ENCODE data around the gene CACNB4.

DNA sequence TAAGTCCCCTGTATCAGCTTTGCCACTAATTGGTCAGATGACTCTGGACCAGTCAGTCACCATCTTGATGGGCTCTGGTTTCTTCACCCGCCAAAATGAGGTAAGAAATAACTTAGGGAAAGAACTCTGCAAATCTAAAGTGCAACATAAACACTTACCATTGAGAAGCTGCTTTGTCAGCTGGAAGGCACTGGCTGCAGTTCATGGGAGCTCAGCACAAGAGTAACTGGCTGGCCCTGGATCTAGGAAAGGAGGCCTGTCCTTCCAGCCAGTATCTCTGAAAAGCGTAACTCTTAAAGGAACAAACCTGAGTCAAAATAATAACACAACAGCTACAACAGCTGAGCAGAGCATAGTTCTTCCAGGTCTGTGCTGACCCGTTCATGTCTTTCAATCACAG is 123.9 kb downstream of the CACNB4 start:
- TF ChIP-seq YY1 (IDR thresholded peaks at IDR 0.05; ENCODE audit: insufficient read depth, insufficient read length) (no peak), ZNF274 (IDR thresholded peaks at IDR 0.05; ENCODE audit: low read depth, low read length) (no peak), SUZ12 (IDR thresholded peaks at IDR 0.05; ENCODE audit: extremely low read depth, insufficient read depth, insufficient read length) (no peak)
